Suprapubic skin (tissue), 4 donors: ENCODE results near the gene TCF7L2. TPM values are rescaled to one million over a fixed set of nuclear protein-coding genes. Genes with fewer than 3 reads are reported as not detected.

Experiments used
- DNase-seq, 2 donors: peaks; one replicate each; pipeline ENCODE4 v3.0.0-alpha.2; 2019; ENCODE audit warnings: low spot score in 2 of 2
- H3K27ac ChIP-seq: fragments of 200-600 bp; sonication (generic); one replicate; pipeline ENCODE4 v1.5.1; 2019
- H3K27me3 ChIP-seq: fragments of 200-600 bp; sonication (generic); one replicate; pipeline ENCODE4 v1.5.1; 2019
- H3K36me3 ChIP-seq: fragments of 200-600 bp; sonication (generic); one replicate; pipeline ENCODE4 v1.5.1; 2019
- H3K4me1 ChIP-seq: fragments of 200-600 bp; sonication (generic); one replicate; pipeline ENCODE4 v1.5.1; 2019
- H3K4me3 ChIP-seq: fragments of 200-600 bp; sonication (generic); one replicate; pipeline ENCODE4 v1.5.1; 2019; ENCODE audit warnings: mild to moderate bottlenecking
- H3K9me3 ChIP-seq: fragments of 200-600 bp; sonication (generic); one replicate; pipeline ENCODE4 v1.5.1; 2019
- EP300 ChIP-seq: sonication (generic); formaldehyde crosslinking; IDR thresholded peaks from one replicate; pipeline ENCODE4 v1.6.1; 2017; ENCODE audit warnings: antibody characterized with exemption
- POLR2A ChIP-seq, 2 donors: fragments of 450-650 bp; IDR thresholded peaks; one replicate each; pipeline ENCODE4 v1.6.1; 2017; ENCODE audit warnings: antibody characterized with exemption in 2 of 2, mild to moderate bottlenecking in 2 of 2, moderate library complexity in 2 of 2
- POLR2AphosphoS5 ChIP-seq, 3 donors: sonication (generic); formaldehyde crosslinking; IDR thresholded peaks; one replicate each; pipeline ENCODE4 v1.6.1; 2017; ENCODE audit warnings: antibody characterized with exemption in 3 of 3
- WGBS: methylation state at CpG from one replicate; pipeline ENCODE4 v1.1.5; 2018; 5-methylcytosine and 5-hydroxymethylcytosine counted together
- total RNA-seq, 4 donors: library from RNA; depleted of rRNA; stranded (reverse); fragments of >200 nt; gene quantifications; one replicate each; pipeline ENCODE4 v1.1.0, GENCODE V29; 2016
- TF ChIP-seq, protein P1 (sequence below), 2 donors: fragments of 200-600 bp in 1 of 2; fragments of 450-650 bp in 1 of 2; sonication (generic) in 1 of 2; IDR thresholded peaks; one replicate each; pipeline ENCODE4 v1.5.1; 2016 to 2019; ENCODE audit warnings: antibody characterized with exemption in 2 of 2, mild to moderate bottlenecking in 1 of 2, moderate library complexity in 1 of 2

TCF7L2 gene
- total RNA-seq, 4 donors from 2014 or later: 9.9 to 23.3 (median 15.2) TPM

DNA sequence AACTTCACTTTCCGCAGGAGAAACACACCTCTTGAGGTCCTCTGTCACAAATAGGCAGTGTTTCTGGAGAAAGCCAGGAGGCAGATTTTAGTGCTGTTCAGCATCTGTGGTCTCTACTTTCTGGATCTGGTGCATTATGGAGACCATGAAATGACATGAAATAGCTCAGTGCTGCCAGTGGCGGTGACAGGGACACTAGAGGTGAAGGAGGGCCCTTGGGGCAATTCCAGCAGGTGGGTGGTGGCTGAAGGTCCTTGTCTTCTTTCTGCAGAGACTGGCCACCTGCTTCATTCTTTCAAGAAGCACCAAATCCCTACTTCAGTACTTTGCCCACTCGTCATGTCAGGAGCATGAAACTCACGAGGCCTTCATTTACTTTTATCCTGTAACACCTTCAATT is 135.7 kb downstream of the TCF7L2 start:
- peaks cover 16% of the 10 kb centered on the region for H3K4me1 ChIP-seq
- peaks cover 7% of the 10 kb centered on the region for H3K36me3 ChIP-seq
- H3K27me3 ChIP-seq: no peaks in the 10 kb centered on the region
- H3K27ac ChIP-seq: no peak overlapping the region
- no peak for DNase-seq
- no peak for TF ChIP-seq EP300
- TF ChIP-seq, protein P1, sequence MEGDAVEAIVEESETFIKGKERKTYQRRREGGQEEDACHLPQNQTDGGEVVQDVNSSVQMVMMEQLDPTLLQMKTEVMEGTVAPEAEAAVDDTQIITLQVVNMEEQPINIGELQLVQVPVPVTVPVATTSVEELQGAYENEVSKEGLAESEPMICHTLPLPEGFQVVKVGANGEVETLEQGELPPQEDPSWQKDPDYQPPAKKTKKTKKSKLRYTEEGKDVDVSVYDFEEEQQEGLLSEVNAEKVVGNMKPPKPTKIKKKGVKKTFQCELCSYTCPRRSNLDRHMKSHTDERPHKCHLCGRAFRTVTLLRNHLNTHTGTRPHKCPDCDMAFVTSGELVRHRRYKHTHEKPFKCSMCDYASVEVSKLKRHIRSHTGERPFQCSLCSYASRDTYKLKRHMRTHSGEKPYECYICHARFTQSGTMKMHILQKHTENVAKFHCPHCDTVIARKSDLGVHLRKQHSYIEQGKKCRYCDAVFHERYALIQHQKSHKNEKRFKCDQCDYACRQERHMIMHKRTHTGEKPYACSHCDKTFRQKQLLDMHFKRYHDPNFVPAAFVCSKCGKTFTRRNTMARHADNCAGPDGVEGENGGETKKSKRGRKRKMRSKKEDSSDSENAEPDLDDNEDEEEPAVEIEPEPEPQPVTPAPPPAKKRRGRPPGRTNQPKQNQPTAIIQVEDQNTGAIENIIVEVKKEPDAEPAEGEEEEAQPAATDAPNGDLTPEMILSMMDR (IDR thresholded peaks at IDR 0.05): no peak
- TF ChIP-seq POLR2A (IDR thresholded peaks at IDR 0.05): no peak
- TF ChIP-seq POLR2AphosphoS5 (IDR thresholded peaks at IDR 0.05): no peak
- H3K4me3 ChIP-seq: no peak overlapping the region
- no peaks in the 10 kb centered on the region for H3K9me3 ChIP-seq
- WGBS: 94% methylated on average over 3 of the region's 4 CpGs

DNA sequence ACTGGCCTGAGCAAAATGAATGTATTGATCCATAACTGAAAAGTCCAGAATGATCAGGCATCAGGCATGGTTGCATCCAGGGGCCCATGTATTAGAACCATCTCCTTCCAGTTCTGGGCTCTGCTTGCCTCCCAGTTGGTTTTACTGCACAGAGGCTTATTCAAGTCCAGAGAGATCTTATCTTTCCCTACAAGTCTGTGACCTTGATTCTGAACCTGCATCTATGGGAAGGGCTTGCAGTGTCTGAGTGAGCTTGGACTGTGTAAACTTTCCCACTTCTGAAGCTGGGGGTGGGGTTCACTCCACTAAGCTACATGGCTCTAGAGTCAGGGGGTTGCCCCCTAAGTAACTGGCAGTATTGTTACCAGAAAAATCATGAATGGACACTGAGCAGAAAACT is 136.2 kb downstream of the TCF7L2 start:
- TF ChIP-seq POLR2A (IDR thresholded peaks at IDR 0.05) (no peak), EP300 (no peak), POLR2AphosphoS5 (IDR thresholded peaks at IDR 0.05) (no peak)
- TF ChIP-seq, protein P1 (IDR thresholded peaks at IDR 0.05): no peak
- Histone ChIP-seq H3K4me3 (no peak overlapping the region), H3K27me3 (no peaks in the 10 kb centered on the region), H3K36me3 (peaks cover 7% of the 10 kb centered on the region), H3K27ac (no peak overlapping the region), H3K4me1 (peaks cover 16% of the 10 kb centered on the region), H3K9me3 (no peaks in the 10 kb centered on the region)
- peak in 1 of 2 donors; percentile 10 for DNase-seq

DNA sequence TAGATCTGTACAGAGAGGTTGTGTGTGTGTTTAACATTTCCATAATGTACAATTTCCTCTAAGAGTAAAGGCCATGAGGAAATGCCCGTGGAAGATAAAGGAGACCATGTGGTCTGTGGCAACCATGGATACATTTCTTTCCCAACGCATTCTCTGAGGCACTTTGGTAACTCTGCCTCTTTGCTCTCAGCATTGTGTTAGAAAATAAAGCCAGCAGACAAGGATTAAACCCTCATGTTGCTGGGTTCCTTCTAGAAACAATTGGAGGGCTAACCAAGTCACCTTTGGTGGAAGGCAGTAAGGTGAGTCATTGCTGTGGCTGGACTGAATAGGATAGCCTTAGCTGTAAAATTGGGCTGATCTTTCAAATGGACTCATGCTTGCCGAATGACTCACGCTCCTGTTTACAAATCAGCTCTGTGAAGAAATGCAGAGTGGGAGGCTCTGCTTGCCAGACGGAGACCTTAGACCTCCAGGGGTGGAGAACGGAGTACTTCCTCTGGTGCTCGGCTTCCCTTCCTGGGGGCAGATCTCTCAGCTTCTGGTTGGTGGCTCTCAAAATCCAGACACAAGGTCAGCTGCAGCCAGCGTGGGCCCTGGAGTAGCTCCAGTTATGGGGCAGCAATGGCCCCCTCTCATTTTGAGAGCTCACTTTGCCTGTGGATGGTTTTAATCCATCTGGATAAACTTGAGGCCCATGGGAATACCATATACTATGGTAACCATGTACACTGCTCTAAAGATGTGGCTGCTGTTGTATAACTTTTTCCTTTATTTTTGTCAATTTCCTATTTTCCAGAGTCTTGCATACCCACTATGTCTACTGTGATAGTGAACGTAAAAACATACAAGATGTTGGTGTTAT is 137.3 kb downstream of the TCF7L2 start:
- Histone ChIP-seq H3K9me3 (no peaks in the 10 kb centered on the region), H3K4me3 (no peak overlapping the region), H3K27ac (peak overlapping the region; percentile 64), H3K36me3 (peaks cover 7% of the 10 kb centered on the region), H3K4me1 (peaks cover 18% of the 10 kb centered on the region), H3K27me3 (no peaks in the 10 kb centered on the region)
- TF ChIP-seq POLR2AphosphoS5 (IDR thresholded peaks at IDR 0.05) (peak in 2 of 3 donors; percentile 55 to 59), POLR2A (IDR thresholded peaks at IDR 0.05) (no peak)
- DNase-seq: peak in 1 of 2 donors; percentile 80
- WGBS: 66% methylated on average over 9 of the region's 9 CpGs

DNA sequence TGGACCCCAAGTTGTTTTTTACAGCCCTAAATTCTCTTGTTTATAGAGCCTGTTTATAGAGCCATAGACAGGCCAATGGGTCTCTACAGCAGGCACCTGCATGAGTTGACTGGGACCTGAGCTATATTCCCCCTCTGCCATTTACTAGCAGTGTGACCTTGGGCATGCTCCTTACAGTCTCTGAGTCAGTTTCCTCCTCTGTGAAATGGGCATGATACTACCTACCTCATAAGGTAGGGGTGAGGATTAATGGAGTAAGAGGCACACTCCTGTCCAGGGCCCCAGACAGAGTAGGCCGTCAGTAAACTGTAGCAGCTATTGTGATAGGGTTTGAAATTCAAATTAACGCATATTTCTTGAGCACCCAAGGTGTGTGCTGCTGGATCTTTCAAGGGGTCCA is 138.1 kb downstream of the TCF7L2 start:
- no peak overlapping the region for H3K4me3 ChIP-seq
- DNase-seq: no peak
- TF ChIP-seq EP300 (no peak), POLR2A (IDR thresholded peaks at IDR 0.05) (no peak), POLR2AphosphoS5 (IDR thresholded peaks at IDR 0.05) (no peak)
- TF ChIP-seq, protein P1 (IDR thresholded peaks at IDR 0.05): no peak
- H3K4me1 ChIP-seq: peaks cover 25% of the 10 kb centered on the region
- H3K27ac ChIP-seq: no peak overlapping the region
- no peaks in the 10 kb centered on the region for H3K9me3 ChIP-seq
- 100% methylated on average over 2 of the region's 2 CpGs for WGBS
- H3K27me3 ChIP-seq: no peaks in the 10 kb centered on the region
- peaks cover 7% of the 10 kb centered on the region for H3K36me3 ChIP-seq

DNA sequence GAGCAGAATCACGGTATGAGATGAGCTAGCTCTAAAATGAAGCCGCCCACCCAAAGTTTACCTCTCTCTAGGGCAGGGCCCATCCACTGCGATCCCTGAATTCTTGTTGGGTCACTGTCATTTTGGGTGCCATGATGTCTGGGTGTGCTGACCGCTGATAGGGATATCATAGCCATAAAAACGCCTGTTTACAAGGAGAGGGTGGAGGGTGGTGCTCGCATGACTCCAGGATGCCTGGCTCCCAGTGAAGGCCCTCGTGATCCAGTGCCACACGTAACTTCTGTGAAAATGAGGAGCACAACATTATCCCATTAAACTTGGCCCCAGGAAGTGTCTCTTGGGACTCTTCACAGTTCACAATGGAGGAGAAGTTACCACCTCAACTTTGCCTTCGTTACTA is 139.5 kb downstream of the TCF7L2 start:
- 85% methylated on average over 9 of the region's 9 CpGs for WGBS
- peak in 1 of 2 donors; percentile 58 for DNase-seq
- H3K27ac ChIP-seq: no peak overlapping the region
- peaks cover 32% of the 10 kb centered on the region for H3K4me1 ChIP-seq
- no peak overlapping the region for H3K4me3 ChIP-seq
- no peaks in the 10 kb centered on the region for H3K27me3 ChIP-seq
- no peak for TF ChIP-seq POLR2AphosphoS5 (IDR thresholded peaks at IDR 0.05)
- no peak for TF ChIP-seq EP300
- TF ChIP-seq POLR2A (IDR thresholded peaks at IDR 0.05): no peak
- TF ChIP-seq, protein P1 (IDR thresholded peaks at IDR 0.05): no peak
- no peaks in the 10 kb centered on the region for H3K9me3 ChIP-seq
- H3K36me3 ChIP-seq: peaks cover 7% of the 10 kb centered on the region
